Smooth muscle cell of bladder (primary cell): Measurements from ENCODE around the gene INTS15. TPM values are rescaled to one million over a fixed set of nuclear protein-coding genes. Genes with fewer than 3 reads are reported as not detected.

Experiments
- total RNA-seq: library from RNA; depleted of rRNA; stranded (reverse); fragments of >200 nt; gene quantifications from 2 replicates; pipeline ENCODE4 v1.2.3, GENCODE V29; 2014

The INTS15 gene
- 7.1 and 10.4 TPM in 2 replicates for total RNA-seq

GRCh38 chr7:6589829-6590644 is at the start of gene INTS15:
INTS15 (plus strand) TSS chr7:6590021; CDS start chr7:6590284, 263 bp downstream.

GRCh38 chr7:6551016-6551511 is 38.8 kb upstream of the INTS15 start, which contains the start of gene GRID2IP:
GRID2IP (minus strand) TSS chr7:6551461; CDS start chr7:6551436, 25 bp downstream.

GRCh38 chr7:6577369-6578113 is 12.3 kb upstream of the INTS15 start, which contains the start of gene ZDHHC4:
ZDHHC4 (plus strand) TSS chr7:6577454; CDS start chr7:6580562, 3,108 bp downstream.

GRCh38 chr7:6614953-6615722 is 25.3 kb downstream of the INTS15 start, which contains the start of gene ZNF853:
ZNF853 (plus strand) TSS chr7:6615610; CDS start chr7:6616175, 565 bp downstream.

GRCh38 chr7:6636741-6637543 is 47.1 kb downstream of the INTS15 start, which contains the start of gene ZNF316:
ZNF316 (plus strand) TSS chr7:6637318; CDS start chr7:6642410, 5,092 bp downstream.

Other genes with a start within 250 kb of the INTS15 start
- gene FAM220A, start 241.1 kb upstream of the INTS15 start, total RNA-seq, result 15.8 and 21.5 TPM in 2 replicates
- 49.6 and 66.3 TPM in 2 replicates for gene RAC1, start 215.5 kb upstream of the INTS15 start, total RNA-seq
- gene DAGLB, start 142.1 kb upstream of the INTS15 start, total RNA-seq, result 11.1 and 15.5 TPM in 2 replicates
- gene KDELR2, start 105.9 kb upstream of the INTS15 start, total RNA-seq, result 198 and 232 TPM in 2 replicates
- gene GRID2IP, start 38.6 kb upstream of the INTS15 start, total RNA-seq, result not detected in 2 replicates
- 71.3 and 80.6 TPM in 2 replicates for gene ZDHHC4, start 12.6 kb upstream of the INTS15 start, total RNA-seq
- 0.57 and 1.8 TPM in 2 replicates for gene ZNF853, start 25.6 kb downstream of the INTS15 start, total RNA-seq
- 6.8 and 10.4 TPM in 2 replicates for gene ZNF316, start 47.3 kb downstream of the INTS15 start, total RNA-seq
- gene ZNF12, start 116.9 kb downstream of the INTS15 start, total RNA-seq, result 14.1 and 19.8 TPM in 2 replicates
- gene RSPH10B2, start 164.1 kb downstream of the INTS15 start, total RNA-seq, result 0.14 and 0.37 TPM in 2 replicates
- gene CCZ1B, start 236.3 kb downstream of the INTS15 start, total RNA-seq, result 43.9 and 50.2 TPM in 2 replicates